HuH-7 (cell line): Measurements from ENCODE around the gene SATB2.
A peak's percentile ranks its signal among the peaks of the same experiment; 100 is the strongest.

Experiments
- DNase-seq: peaks from one replicate; pipeline ENCODE4 v3.0.0; 2011; ENCODE audit warnings: low spot score

The SATB2 gene

GRCh38 chr2:199457147-199458008, at the start of gene SATB2:
TSS of gene SATB2 (minus strand) at chr2:199457939. CDS start at chr2:199456037, 1,902 bp downstream.
- DNase-seq = peak; percentile 50

- no peak for DNase-seq
Measured at GRCh38 chr2:199505755-199506403, 48.1 kb upstream of the SATB2 start.

- DNase-seq = no peak
Measured at GRCh38 chr2:199503148-199503547, 45.4 kb upstream of the SATB2 start.

GRCh38 chr2:199499005-199499404, 41.3 kb upstream of the SATB2 start:
- DNase-seq = no peak

GRCh38 chr2:199495147-199495546, 37.4 kb upstream of the SATB2 start:
- no peak for DNase-seq

GRCh38 chr2:199490049-199490448, 32.3 kb upstream of the SATB2 start:
- no peak for DNase-seq

GRCh38 chr2:199488772-199489400, 31.1 kb upstream of the SATB2 start:
- DNase-seq = no peak

GRCh38 chr2:199485732-199486335, 28.1 kb upstream of the SATB2 start:
- DNase-seq = peak; percentile 59

GRCh38 chr2:199484927-199485326, 27.2 kb upstream of the SATB2 start:
- no peak for DNase-seq

GRCh38 chr2:199480966-199481365, 23.2 kb upstream of the SATB2 start:
- no peak for DNase-seq

GRCh38 chr2:199477277-199477834, 19.6 kb upstream of the SATB2 start:
- no peak for DNase-seq

- DNase-seq = peak; percentile 92
Measured at GRCh38 chr2:199471443-199472057, 13.8 kb upstream of the SATB2 start.

GRCh38 chr2:199470672-199471442, 13.1 kb upstream of the SATB2 start:
- no peak for DNase-seq

- DNase-seq = no peak
Measured at GRCh38 chr2:199470361-199470671, 12.6 kb upstream of the SATB2 start.

GRCh38 chr2:199469514-199470360, 12.0 kb upstream of the SATB2 start:
- no peak for DNase-seq

- no peak for DNase-seq
Measured at GRCh38 chr2:199468561-199469513, 11.1 kb upstream of the SATB2 start.

- no peak for DNase-seq
Measured at GRCh38 chr2:199467066-199467822, 9.5 kb upstream of the SATB2 start.

GRCh38 chr2:199466692-199467065, 8.9 kb upstream of the SATB2 start:
- no peak for DNase-seq
